HG02970 (cell line): Measurements from ENCODE around the gene EPHB1.
"Not testable (repeated sequence)": the region's sequence is repeated elsewhere in the genome, so short reads cannot be mapped to it uniquely, and the experiment has no call there.

Experiments
- ATAC-seq: cut with Tn5 transposase; IDR thresholded peaks from one replicate; pipeline ENCODE4 v1.9.1; 2021; ENCODE audit warnings: mild to moderate bottlenecking, moderate library complexity, moderate number of reproducible peaks; ENCODE audit not compliant: unreplicated experiment, low FRiP score

EPHB1 gene

DNA sequence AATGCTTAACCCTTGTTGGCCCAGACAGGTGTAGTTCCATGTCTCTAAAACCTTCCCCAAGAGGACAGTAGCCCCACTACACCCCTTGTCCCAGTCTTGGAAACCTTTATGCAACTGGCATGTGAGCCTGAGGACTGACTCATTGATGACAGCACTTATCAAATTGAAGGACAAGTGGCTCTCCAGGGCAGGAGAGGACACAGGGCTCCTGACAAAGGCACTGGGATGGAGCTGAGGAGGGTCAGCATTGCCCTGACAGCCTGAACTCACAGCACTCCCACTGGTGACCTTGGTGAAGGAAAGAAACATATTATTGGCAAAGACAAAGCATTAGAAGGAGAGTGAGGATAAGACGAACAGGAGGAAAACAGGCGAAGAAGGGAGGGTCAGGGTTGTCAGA lies 139.9 kb downstream of the EPHB1 start:
- no peak for ATAC-seq

DNA sequence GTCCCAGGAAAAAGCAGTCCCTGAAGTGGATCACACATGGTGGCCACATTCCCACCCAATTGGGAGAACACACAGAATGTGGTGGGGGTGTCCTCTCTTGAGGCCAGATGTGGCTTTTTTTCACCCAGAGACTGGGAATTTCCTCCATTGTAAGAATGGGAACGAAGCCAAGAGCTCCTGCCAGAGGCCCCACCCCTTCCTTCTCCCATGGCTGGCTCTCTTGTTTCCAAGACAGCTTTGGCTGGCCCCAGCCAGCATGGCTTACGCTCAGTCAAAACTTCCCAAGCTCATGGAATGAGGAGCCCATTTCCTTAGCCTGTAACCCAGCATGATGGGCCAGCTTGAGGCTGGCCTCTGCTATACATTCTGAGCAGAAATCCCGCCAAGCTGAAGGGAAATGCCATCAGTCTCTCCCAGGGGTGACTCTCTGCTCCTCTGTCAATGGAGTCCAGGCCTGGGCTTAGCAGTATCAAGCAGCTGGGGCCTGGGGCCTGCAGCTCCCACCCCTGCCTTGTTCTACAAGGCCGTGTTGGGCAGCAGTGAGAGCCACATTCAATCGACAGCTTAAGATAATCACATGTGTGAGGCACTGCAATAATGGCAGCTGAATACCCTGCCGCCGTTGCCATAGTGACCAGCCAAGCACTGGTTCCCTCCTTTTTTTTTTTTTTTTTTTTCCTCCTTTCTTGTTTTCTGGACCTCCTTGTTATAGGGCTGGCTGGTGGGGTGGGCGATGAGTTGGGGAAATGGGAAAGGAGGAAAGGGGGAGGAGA lies 142.4 kb downstream of the EPHB1 start:
- no peak for ATAC-seq

DNA sequence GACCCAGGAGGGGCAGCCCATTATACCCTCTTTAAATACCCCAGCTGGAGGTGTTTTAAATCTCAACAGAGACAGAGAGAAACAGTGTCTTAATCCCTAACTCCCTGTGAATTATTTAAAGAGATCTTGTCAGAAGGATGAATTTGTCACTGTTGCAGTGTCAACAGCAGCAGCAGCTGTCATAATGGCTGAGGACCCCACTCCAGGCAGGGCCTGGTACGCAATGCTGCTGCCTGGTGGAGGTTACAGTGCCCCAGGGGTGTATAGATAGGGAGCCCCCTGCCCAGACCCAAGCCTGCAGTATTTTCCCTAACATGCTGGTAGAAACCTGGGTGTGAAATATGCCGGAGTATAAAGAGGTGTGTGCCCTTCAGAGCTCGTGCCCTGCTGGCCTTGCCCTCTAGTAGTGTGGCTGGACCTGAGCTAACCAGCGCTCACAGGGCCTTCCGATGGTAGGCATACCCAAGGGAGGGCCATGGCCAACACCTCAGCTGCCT lies 143.0 kb downstream of the EPHB1 start:
- ATAC-seq: no peak

DNA sequence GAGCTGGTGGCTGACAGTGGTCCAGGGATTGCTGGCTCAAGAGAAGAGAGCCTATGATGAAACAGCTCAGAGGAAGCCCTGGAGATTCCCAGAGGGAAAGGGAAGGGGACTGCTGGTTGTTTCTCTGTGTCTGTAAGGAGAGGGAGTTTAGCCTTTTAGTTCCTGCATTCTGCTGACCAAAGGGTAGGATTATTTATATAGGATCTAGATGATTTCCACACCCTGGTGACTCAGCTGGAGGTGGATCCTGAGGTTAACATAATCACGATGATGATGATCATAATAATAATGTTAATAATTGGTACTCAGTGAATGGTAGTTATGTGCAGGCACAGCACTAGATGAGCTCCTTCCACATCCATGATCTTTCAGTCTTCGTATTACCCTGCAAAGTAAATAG lies 144.9 kb downstream of the EPHB1 start:
- ATAC-seq: no peak

DNA sequence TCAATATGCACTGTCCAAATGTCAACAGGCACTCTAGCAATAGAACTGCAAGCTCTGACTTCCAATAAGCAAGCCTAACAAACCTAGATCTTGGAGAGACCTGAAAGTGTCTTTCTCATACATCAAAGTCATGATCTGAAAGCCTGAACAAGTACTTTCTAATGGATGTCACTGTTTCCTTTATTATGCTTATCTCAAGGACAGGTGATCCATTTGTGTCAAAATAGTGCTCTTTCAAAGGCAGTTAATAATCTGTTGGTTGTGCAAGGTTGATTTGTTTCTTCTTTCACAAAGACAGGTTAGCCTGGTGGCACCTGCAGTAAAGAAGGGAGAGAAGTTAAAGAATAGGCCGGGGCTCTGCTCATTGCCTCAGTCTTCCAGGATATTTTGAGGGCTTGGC lies 146.8 kb downstream of the EPHB1 start:
- ATAC-seq: no peak

DNA sequence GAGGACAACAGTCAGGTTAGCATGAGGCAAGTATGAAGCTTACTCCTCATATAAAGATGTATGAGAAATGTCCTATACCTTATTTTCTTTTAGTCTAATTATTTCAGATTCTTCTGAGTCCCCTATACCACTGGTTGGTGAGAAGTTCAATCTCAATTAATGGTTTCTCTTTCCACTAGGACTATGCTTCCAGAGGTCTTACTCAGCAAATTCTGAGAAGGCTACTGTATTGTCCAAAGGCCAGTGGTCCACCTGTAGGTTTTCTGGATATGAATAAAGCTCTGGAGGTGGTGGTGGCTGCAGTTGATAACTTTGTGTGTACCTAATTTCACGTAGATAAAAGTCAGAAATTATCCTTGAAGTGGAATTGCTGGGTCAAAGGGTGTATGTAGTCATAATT lies 149.4 kb downstream of the EPHB1 start:
- ATAC-seq: no peak

DNA sequence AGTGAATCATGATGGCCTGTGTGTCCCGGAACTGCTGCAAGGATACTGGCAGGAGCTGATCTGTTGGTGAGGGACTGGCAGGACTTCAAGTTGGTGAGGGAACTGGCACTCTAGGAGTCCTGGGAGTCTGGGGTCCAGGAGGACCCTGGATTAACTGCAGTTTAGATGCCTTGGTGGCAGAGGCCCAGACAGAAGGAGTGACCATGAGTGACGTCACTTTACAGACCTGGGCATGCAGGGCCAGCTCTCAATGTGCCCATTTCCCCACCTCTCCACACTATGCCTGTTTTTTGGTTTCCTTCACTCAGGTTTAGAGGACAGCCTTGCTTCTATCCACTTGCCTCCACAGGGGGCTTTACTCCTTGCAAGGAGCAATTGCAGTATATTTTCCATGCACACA lies 154.1 kb downstream of the EPHB1 start:
- no peak for ATAC-seq

DNA sequence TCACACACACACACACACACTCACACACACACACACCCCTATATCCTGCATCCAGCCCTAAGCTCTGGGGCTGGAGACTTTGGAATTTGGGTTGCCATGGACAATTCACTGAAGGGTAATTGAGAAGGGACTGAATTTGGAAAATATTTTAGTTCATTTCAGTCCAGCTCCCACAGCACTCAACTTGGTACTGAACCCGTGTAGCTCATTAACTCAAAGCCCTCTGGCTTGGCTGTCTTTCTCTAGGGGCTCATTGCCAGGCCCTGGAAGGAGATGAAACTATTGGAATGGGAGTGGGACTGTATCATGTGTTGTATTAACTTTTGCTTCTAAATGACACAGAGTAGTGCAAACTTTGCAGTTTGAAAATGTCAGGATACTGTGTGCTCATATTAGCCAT lies 157.3 kb downstream of the EPHB1 start:
- ATAC-seq: no peak

DNA sequence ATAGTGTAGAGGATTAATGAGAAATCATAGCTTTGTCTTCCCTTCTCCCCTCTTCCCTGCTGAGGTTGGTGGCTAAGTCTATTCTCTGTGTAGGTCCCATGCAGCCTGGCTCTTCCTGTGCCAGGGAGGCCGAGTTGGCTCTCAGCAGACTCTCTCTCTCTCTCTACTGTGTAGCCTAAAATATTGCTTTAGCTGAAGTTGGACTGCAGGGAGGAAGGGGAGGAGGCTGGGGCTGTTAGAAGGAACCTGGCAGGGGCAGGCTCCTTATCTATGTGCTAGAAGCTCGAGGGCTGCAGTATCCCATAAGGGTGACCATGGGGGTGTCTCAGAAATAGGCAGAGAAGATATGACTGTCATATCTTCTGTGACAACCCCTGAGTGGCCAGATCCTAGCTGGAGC lies 160.8 kb downstream of the EPHB1 start:
- ATAC-seq: no peak

DNA sequence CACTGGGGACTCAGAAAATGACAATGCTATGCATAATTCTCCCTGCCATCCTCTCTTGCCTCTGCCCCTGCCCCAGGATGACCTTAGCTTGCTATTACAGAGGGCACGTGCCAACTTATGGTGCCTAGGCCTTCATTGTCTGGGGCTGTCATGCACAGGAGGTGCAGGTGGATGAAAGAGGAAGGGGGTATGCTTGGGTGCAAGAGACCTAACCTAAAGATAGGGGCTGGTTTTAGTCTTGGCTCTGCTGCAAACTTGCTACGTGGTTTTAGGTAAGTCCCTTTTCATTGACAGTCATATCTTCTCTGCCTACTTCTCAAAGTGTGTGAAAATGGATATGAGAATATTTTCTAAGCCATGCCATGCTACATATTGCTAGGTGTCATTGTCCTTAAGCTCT lies 161.3 kb downstream of the EPHB1 start:
- no peak for ATAC-seq

DNA sequence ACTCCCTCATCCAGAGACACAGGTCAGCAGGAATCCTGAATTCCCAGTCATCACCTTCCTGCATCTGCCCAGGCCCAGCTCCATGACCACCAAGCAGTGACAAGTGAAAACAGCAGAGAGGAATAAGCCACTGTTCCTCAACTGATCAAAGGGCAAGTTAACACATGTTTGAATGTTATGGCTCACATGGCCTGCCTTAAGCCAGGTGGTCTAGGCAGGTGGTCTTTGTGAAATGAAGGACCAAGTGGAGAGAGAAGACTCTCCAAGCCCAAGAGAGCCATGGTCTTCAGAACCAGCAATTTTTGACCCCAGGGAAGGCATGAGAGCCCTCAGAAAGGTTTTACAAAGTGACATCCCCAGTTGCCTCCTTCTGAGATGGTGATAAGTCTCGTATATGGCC lies 161.8 kb downstream of the EPHB1 start:
- no peak for ATAC-seq

DNA sequence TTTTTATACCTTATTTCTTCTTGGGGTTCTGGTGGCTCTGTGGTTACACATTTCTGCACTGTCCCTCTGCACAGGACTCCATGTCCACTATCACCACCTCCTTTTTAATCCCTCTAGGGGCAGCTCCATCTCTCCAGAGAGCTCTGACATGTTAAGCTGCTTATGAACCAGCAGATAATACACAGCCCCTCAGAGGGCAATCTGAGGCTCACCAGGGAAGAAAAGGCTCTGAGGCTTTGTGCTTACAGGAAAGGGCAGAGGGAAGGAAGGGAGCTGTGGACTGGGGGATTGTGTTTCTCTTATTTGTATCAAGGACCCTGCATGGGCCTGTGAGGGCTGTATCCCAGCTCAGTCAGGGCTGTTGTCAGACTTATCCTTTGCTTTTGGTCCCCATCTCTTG lies 164.5 kb downstream of the EPHB1 start:
- ATAC-seq: no peak

DNA sequence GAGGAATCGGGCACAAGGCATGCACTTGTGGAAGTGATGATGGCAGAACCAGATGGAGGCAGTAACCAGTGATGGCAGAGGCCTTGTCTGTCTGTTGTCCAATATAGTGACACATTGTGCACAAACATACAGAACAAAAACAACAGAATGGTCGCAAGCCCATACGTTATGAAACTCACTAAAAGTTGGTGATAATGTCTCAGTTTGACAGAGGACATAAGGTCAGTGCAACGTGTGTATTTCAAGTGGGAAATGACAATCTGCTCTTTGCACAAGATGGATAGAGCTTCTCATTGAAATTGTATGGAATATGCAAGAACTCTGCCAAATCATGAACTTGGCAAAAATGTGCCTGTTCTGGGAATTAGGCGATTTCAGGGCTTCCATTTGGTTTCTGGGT lies 169.2 kb downstream of the EPHB1 start:
- ATAC-seq: no peak

DNA sequence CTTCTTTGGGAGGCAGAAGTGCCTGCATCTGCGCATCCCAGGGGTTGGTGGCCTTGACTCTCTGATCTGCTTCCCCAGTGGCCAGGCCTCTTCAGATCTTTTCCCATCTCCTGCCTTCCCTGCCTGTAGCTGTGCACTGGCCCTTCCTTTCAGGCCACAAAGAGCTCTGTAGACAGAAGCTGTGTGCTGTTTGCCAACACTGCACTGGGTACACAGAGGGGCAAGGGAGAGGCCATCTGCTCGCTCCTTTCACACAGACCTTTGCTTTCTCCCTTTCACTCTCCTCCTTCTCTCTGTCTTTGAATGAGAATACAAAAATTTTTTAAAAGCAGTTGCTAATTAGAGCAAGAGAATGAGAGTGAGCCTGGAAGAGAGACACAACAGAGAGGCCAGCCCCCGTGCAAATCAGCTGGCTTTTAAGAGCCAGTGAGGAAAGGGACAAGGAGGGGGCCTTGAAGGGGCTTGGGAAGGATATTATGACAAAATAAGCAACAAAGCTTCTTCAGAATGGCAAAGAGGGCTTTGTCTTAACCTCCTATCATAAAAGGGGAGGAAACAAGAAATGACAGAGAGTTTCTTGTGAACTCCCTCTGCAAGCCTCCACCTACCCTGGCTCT lies 170.9 kb downstream of the EPHB1 start:
- ATAC-seq: no peak

DNA sequence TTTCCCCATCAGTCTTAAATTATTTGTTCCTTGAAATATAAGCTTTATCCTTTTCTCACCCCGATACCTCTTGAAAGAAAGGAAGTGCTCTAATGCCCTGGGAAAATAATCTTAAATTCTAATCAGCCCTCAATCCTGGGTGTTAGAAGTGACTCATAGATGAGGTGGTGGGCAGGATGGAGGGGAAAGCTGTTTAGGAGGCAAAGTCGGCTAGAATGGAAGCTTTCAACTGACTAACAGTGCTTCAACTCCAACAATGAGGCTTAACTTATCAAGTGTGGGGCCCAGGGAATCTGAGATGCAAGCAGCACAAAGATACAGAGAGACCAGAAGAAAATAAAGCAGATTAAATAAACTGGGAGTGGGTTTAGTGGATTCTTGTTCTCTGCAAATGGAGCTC lies 175.8 kb downstream of the EPHB1 start:
- ATAC-seq: no peak

DNA sequence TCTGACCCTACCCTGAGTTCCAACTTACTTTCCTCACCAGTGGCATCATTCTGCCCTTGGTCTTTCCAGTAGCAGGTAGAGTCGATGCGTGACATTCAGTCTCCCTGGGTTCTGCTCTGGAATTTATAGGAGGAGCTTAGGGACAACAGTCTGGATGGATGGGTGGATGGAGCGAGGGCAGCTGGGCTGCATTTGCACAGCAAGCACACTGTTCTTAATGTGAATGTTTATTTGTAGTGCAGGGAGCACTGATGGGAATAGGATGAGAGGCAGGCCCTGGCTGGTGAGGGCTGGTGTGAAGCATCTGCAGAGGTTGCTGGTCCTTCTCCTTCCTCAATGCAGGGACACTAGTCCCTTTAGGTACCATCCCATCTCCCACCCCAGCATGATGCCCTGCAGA lies 176.2 kb downstream of the EPHB1 start:
- no peak for ATAC-seq

DNA sequence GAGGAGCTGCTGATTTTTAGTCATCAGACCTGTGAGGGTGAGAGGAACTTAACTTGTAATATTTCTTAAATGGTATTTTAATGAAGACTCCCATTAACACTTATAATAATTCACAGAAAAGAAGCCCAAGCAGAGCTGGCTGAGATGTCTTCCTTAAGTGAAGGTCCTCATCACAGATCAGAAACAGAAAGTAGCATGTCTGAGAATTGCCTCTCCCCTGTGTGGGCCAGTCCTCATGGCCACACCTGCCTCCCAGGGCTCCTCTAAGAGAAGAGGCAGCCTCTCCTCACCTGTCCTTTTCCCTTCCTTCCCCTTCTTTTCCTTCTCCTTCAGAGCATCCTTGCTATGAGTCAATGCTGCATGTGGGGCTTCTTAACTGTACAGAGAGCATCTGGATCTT lies 176.8 kb downstream of the EPHB1 start:
- ATAC-seq: not testable (repeated sequence)

DNA sequence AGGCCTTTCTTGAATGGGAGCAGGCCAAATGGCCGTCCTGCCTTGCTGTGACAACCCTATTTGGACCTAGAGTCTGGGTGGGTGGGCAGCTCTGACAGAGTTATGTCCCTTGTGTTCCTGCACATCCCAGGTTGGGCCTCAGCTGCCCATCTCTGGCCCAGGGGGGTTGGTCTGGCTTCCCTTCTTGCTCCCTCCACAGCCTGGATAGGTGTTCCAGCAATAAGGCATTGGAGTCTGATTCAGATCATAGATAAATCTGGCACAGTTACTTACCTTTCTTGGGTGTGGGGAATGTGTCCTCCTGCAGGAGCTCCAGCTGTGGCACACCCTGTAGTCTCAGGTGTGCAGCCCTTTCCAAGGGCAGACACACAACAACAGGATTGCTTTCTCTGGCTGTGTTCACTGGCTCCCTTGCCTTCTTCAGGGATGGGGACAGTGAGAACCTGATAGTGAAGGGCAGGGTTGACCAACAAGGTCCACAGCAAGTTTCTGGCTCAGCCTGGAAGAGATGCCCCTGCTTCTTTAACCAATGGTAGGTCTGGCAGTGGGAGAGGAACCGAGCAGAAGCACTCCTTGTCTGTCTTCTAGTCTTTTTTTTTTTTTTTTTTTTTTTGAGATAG lies 177.9 kb downstream of the EPHB1 start:
- ATAC-seq: no peak

DNA sequence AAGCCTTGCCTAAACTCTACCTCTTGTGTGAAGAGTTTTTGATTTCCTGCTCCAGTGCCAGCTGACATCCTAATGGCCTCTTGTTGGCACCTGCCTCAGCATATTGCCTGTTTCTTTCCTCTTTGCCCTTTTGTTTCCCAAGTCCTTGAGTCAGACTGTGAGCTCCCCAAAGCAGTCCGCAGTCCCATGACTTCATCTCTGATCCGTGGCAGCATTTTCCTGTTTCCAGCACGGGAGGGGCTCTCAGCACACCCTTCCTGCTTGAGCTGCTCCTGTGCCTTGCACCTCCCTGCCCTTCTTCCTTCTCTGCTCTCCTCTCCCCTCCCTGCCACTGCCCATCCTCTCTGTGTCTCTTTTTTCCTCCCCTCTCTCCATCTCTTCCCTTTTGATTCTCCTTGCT lies 179.6 kb downstream of the EPHB1 start:
- no peak for ATAC-seq

DNA sequence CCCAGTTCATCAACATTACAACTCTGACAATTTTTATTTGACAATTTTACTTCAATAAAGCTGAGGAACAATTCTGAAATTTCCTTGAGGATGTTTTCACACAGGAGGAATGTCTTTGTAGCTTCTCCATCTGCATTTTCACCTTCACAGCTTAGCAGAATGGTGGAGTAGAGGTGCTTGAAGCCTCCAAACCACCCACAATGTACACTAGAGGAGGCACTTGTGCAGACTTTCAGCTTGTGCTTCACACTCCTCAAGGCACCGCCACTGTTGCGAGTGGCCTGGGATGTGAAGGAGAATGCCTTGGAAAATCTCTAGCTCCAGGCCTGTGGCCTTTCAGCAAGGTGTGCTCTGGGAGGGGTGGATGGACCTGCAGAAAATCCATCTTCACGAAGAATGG lies 181.9 kb downstream of the EPHB1 start:
- ATAC-seq: no peak

DNA sequence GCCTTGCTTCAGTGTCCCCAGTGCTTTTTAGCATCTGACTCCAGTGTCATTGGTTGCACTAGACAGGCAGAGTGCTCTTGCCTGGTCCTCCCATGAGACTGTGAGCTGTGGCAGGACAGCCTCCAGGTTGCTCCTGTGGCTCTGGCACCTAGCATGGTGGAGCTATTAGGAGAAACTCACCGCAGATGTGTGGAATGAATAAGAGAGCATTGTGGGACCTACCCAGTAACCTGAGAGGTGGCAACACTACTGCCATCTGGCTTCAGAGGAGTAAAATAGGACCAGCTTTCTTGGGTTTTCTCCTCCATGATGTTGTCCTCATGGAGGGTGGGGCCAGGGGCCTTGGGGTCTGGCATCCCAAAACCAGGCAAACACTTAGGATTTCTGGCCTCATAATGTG lies 183.6 kb downstream of the EPHB1 start:
- ATAC-seq: no peak
